HuH-7.5 (cell line): ENCODE results near the gene RIN2.
"Not testable (repeated sequence)": the region's sequence is repeated elsewhere in the genome, so short reads cannot be mapped to it uniquely, and the experiment has no call there.

ENCODE experiments used
- DNase-seq: peaks from one replicate; pipeline ENCODE4 v3.0.0; 2011; ENCODE audit warnings: low spot score

RIN2 gene

DNA sequence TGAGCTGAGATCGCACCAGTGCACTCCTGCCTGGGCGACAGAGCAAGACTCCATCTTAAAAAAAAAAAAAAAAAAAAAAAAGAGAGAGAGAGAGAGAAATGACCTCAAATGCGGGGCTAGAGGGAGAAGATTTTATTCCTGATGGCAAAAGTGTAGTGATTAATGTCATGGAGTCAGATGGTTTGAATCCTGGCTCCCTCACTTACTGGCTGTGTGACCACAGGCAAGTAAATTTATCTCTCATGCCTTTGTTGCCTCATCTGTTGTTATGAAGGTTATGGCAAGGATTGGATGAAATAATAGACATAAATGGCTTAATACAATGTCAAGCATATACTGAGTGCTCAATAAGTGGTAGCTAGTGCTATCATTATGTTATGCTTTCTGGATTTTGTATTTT is 29.3 kb downstream of the RIN2 start:
- DNase-seq, result no peak

- no peak for DNase-seq
These were observed 31.0 kb downstream of the RIN2 start for GRCh38 chr20:19789009-19789408.

GRCh38 chr20:19789446-19789845 is 31.4 kb downstream of the RIN2 start:
- no peak for DNase-seq

DNA sequence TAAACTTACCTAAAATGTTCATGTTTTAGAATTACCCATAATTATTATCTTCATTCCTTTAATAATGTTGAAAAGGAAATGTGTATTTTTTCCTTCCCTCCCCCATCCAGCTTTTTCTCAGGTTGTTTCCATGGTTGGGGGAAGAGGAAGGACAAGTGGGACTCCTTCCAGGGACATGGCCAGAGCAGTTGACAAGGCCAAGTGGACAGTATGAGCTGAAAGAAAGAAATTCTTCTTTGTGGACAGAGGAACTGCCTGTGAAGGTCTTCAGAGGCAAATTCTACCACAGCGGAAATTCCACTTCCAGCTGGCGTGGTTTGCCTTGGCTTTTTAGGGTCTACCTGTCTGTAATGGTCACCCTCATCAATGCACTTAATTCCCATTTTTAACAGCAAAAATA is 33.8 kb downstream of the RIN2 start:
- no peak for DNase-seq

GRCh38 chr20:19793716-19794115 is 35.7 kb downstream of the RIN2 start:
- no peak for DNase-seq

DNA sequence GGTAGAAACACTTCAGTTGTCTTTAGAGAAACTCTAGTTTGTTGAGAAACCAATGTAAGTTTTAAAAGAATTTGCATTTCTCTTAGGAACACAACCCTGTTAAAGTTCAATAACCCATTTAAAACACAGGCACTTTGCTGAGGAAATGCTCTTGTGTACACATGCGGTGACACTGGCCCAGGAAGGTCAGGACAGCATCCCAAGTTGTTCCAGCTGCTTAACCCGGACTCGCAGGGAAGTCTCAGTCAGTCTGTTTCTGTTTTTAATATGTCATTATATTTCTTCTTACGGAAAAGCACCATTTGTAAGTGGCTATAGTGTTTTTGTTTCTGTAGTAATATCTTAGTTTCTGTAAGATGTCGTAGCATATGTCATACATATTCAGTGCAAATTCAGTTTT is 36.9 kb downstream of the RIN2 start:
- peak; percentile 41 for DNase-seq

DNA sequence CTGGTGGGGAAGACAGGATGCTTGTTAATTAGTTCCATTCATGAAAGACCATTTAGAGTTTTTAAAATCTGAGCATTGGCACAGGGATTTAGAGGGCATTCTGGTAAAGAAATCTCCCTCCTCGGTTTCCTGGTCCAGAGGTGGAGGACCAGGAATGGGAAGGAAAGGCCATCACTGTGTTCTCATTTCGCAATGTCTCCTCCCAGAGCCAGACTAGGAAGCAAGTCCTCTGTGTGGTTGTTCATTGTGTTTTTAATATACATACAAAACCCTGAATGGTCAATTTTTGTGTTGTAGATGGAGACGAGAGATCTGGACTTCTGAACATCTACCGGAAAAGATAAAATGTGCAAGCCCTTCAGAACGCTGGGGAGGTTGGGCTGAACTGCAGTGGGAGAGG is 41.3 kb downstream of the RIN2 start:
- no peak for DNase-seq

DNA sequence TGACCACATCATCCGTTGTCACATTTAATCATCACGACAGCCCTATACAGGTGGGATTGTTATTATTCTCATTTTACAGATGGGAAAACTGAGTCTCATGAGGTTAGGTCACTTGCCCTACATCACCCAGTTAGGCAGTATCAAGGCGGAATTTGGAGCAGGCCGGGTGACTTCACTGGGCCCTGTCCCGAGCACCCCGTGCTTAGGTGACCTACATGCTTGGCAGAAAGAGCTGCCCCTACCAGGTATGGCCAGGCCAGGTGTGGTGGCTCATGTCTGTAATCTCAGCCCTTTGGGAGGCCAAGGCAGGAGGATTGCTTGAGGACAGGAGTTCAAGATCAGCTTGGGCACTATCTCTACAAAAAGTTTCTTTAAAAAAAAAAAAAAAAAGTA is 44.0 kb downstream of the RIN2 start:
- no peak for DNase-seq

- DNase-seq, result no peak
These were observed 44.6 kb downstream of the RIN2 start for GRCh38 chr20:19802492-19803158.

DNA sequence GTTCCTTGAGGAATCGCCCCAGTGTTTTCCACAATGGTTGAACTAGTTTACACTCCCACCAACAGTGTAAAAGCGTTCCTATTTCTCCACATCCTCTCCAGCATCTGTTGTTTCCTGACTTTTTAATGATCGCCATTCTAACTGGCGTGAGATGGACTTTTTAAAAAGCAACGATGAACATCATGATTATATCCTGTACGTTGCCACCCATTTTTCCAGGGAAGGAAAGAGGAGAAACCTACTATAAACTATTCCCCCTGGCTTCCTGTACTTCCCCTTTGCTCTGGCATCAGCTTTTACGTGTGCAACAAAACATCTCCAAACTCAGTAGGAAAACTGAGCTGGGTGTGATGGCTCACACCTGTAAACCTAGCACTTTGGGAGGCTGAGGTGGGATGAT is 48.2 kb downstream of the RIN2 start:
- DNase-seq, result not testable (repeated sequence)

DNA sequence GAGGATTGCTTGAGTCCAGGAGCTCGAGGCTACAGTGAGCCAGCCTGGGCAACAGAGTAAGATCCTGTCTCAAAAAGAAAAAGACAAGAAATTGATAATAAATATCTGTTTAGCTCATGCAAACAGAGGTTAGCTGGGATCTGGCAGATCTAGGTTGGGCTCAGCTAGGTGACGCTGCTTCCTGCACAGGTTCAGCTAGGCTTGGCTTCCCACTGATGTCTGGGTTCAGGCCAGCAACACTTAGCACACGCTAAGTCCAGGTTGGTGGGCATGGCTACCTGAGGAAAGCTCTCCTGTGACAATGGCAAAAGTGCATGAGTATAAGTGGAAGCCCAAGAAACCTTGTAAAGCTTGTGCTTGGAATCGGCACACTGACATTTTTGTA is 48.7 kb downstream of the RIN2 start:
- no peak for DNase-seq

DNA sequence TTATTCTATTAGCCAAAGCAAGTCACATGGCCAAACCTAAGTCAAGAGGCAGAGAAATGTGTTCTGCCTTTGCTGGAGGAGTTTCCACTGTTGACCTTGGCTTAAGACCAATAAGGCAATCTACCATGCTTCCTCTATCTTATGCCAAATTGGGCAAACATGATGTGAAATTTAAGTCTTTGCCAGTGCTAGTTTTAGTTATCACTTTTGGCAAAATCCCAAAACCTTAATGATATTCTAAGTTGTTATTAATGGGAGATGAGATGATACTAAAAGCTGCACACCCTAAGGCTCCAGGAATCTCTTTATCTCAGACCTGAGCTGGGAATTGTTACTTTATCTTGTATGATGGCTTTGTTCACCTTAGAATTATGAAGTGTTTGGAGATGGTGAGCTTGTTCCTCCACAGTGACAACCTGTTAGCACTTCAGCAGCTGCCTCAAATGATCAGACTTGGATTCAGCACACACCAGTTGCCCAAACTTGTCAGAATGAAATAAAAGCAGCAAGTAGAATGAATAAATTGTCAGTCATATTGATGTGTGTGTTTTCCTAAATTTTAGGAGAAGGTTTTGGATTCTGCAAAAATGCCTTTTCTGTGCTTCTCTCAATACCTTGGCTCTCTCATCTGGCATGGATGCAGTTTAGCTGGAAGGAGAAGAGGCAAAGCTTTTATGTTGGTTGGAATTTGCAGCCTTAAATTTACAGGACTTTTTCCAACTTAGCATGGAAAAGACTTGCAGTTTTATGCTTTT is 49.3 kb downstream of the RIN2 start:
- no peak for DNase-seq
